ENCODE data around the gene FANCE. TPM values are rescaled to one million over a fixed set of nuclear protein-coding genes. Genes with fewer than 3 reads are reported as not detected.

FANCE gene
- total and polyA plus RNA-seq, 9 of the 15 experiments (the other 6 are each of a cell fraction or from before 2014, with no cell fraction given): 5.7 to 30.2 (median 17.0) TPM

DNA sequence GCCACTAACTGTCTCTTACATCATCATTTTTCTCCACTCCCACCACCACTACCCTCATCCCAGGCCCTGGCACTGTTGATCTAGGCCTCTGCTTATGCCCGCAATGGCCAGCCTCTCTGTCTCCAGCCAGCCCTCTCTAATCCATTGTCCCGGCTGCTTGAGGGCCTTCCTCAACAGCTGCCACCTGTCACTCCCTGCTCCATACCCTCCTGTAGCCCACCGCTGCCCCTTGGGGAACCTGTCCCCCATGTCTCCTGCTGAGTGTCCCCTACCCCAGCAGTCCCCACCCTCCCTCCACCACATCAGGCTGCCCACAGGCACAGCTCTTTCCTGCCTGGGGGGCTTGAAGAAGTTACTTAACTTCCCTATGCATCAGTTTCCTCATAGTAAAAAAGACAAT lies 31.4 kb downstream of the FANCE start:
- Histone ChIP-seq H3K4me1 (replicated peaks in 1 of 2; ENCODE audit: control insufficient read depth in 2 of 2, insufficient read depth in 2 of 2, low read length in 2 of 2) (peaks cover 23 to 37% of the 10 kb centered on the region in 2 experiments), H3K79me2 (ENCODE audit: control insufficient read depth, insufficient read depth, low read length) (no peaks in the 10 kb centered on the region), H3K9me1 (ENCODE audit: control insufficient read depth, insufficient read depth, low read length) (no peaks in the 10 kb centered on the region), H3K27ac (ENCODE audit: extremely low read depth, low read depth, low read length) (no peak overlapping the region), H3K4me2 (ENCODE audit: insufficient read depth, low read length) (no peak overlapping the region), H2AFZ (ENCODE audit: low read depth, low read length) (no peak overlapping the region), H3K4me3 (no peak overlapping the region), H4K20me1 (replicated peaks; ENCODE audit: control insufficient read depth, insufficient read depth, low read length) (peaks cover 11% of the 10 kb centered on the region), H3K27me3 (ENCODE audit: control insufficient read depth in 2 of 2, insufficient read depth in 2 of 2, low read length in 2 of 2) (no peaks in the 10 kb centered on the region), H3K9me3 (replicated peaks; ENCODE audit: control insufficient read depth, insufficient read depth, low read depth, low read length) (no peaks in the 10 kb centered on the region), H3K36me3 (ENCODE audit: control insufficient read depth, insufficient read depth, low read length) (no peaks in the 10 kb centered on the region; the same call in 2 of the 3 replicates), H3K9ac (ENCODE audit: insufficient read depth in 1 of 2, low read depth in 2 of 2, low read length in 2 of 2) (peak overlapping the region in 1 of 2 experiments; percentile 57; a peak in 1 of 4 replicates)
- in situ Hi-C loops (cut with MboI) (no loop called here), intact Hi-C loops (cut with micrococcal nuclease) (no loop called here)
- no peak for FAIRE-seq
- no peak for ATAC-seq
- no peak for DNase-seq (ENCODE audit: extremely low read depth in 1 of 4, low spot score in 3 of 4)
- POLR2A ChIA-PET: interaction anchor here (0.9 to 9.5 kb wide), 2 partner anchors 12 to 13 kb away, joined by 3 to 167 read pairs; partner anchors contain the start of gene RPL10A
- CTCF ChIA-PET (ENCODE audit: low intra/inter-chr PET ratio): no interaction called here
- BruUV-seq (replicated peaks): no TSS peak
- 94% methylated on average over 3 of the region's 3 CpGs for WGBS (ENCODE audit: insufficient coverage, low coverage, missing lambda C conversion rate)
- no peak for TF ChIP-seq SAFB2 (IDR thresholded peaks at IDR 0.05; ENCODE audit: borderline replicate concordance, low read depth, low read length, severe bottlenecking)
- no peak for TF ChIP-seq HDAC1 (IDR thresholded peaks at IDR 0.05)
- no peak for TF ChIP-seq PURB (CRISPR knock-in tag; IDR thresholded peaks at IDR 0.05; ENCODE audit: low read depth)
- TF ChIP-seq RBM15 (IDR thresholded peaks at IDR 0.05; ENCODE audit: insufficient read depth, low read length): no peak
- no peak for TF ChIP-seq ZBTB43 (CRISPR knock-in tag; IDR thresholded peaks at IDR 0.05)
- no peak for TF ChIP-seq ELF4 (CRISPR knock-in tag; IDR thresholded peaks at IDR 0.05)
- no peak for TF ChIP-seq ATF4 (CRISPR knock-in tag; IDR thresholded peaks at IDR 0.05)
- no peak for TF ChIP-seq CREM (IDR thresholded peaks at IDR 0.05; ENCODE audit: low read depth)
- TF ChIP-seq, protein P1, sequence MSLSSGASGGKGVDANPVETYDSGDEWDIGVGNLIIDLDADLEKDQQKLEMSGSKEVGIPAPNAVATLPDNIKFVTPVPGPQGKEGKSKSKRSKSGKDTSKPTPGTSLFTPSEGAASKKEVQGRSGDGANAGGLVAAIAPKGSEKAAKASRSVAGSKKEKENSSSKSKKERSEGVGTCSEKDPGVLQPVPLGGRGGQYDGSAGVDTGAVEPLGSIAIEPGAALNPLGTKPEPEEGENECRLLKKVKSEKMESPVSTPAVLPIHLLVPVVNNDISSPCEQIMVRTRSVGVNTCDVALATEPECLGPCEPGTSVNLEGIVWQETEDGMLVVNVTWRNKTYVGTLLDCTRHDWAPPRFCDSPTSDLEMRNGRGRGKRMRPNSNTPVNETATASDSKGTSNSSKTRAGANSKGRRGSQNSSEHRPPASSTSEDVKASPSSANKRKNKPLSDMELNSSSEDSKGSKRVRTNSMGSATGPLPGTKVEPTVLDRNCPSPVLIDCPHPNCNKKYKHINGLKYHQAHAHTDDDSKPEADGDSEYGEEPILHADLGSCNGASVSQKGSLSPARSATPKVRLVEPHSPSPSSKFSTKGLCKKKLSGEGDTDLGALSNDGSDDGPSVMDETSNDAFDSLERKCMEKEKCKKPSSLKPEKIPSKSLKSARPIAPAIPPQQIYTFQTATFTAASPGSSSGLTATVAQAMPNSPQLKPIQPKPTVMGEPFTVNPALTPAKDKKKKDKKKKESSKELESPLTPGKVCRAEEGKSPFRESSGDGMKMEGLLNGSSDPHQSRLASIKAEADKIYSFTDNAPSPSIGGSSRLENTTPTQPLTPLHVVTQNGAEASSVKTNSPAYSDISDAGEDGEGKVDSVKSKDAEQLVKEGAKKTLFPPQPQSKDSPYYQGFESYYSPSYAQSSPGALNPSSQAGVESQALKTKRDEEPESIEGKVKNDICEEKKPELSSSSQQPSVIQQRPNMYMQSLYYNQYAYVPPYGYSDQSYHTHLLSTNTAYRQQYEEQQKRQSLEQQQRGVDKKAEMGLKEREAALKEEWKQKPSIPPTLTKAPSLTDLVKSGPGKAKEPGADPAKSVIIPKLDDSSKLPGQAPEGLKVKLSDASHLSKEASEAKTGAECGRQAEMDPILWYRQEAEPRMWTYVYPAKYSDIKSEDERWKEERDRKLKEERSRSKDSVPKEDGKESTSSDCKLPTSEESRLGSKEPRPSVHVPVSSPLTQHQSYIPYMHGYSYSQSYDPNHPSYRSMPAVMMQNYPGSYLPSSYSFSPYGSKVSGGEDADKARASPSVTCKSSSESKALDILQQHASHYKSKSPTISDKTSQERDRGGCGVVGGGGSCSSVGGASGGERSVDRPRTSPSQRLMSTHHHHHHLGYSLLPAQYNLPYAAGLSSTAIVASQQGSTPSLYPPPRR (CRISPR knock-in tag; IDR thresholded peaks at IDR 0.05; ENCODE audit: borderline replicate concordance): no peak
- TF ChIP-seq HOXB6 (CRISPR knock-in tag; IDR thresholded peaks at IDR 0.05; ENCODE audit: borderline replicate concordance): no peak
- TF ChIP-seq, protein P2, sequence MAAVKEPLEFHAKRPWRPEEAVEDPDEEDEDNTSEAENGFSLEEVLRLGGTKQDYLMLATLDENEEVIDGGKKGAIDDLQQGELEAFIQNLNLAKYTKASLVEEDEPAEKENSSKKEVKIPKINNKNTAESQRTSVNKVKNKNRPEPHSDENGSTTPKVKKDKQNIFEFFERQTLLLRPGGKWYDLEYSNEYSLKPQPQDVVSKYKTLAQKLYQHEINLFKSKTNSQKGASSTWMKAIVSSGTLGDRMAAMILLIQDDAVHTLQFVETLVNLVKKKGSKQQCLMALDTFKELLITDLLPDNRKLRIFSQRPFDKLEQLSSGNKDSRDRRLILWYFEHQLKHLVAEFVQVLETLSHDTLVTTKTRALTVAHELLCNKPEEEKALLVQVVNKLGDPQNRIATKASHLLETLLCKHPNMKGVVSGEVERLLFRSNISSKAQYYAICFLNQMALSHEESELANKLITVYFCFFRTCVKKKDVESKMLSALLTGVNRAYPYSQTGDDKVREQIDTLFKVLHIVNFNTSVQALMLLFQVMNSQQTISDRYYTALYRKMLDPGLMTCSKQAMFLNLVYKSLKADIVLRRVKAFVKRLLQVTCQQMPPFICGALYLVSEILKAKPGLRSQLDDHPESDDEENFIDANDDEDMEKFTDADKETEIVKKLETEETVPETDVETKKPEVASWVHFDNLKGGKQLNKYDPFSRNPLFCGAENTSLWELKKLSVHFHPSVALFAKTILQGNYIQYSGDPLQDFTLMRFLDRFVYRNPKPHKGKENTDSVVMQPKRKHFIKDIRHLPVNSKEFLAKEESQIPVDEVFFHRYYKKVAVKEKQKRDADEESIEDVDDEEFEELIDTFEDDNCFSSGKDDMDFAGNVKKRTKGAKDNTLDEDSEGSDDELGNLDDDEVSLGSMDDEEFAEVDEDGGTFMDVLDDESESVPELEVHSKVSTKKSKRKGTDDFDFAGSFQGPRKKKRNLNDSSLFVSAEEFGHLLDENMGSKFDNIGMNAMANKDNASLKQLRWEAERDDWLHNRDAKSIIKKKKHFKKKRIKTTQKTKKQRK (IDR thresholded peaks at IDR 0.05; ENCODE audit: borderline replicate concordance, low read depth, low read length): no peak
